Hepatic stellate cell (primary cell): ENCODE measurements around the gene RABL3.
A peak's percentile ranks its signal among the peaks of the same experiment; 100 is the strongest.
"Not testable (repeated sequence)": the region's sequence is repeated elsewhere in the genome, so short reads cannot be mapped to it uniquely, and the experiment has no call there.

Experiments used
- DNase-seq: peaks from one replicate; pipeline ENCODE4 v3.0.0; 2011; ENCODE audit warnings: low spot score

RABL3 gene, protein sequence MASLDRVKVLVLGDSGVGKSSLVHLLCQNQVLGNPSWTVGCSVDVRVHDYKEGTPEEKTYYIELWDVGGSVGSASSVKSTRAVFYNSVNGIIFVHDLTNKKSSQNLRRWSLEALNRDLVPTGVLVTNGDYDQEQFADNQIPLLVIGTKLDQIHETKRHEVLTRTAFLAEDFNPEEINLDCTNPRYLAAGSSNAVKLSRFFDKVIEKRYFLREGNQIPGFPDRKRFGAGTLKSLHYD

DNA sequence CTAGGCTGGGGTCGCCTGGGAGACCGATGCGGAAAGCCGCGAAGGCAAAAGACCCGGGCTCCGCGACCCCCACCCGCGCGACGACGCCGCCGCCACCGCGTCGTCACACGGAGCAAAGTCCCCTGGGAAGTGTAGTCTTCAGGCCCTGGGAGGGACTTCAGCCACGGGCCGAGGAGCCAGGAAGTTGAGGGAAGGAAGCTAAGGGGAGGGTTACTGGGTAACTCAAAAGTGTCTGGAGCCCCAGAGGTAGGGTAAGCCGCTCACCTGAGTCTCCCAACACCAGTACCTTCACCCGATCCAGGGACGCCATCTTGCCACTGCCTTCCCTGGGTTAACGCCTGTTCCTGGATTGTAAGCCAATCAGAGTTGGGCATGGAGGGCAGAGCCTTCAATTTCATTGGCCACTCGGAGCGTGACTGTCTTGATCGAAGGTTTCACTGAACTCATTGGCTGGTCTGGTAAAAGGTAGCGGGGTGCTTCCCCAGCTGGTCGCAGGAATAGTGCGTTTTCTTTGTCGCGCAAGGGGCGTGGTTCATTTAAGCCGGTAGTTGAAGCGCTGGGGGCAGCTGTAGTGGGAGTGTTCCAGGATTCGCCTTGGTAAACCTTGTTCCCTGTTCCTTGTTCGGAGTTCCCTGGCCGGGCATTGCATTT lies at the start of gene RABL3, which contains the start of gene GTF2E1:
Gene RABL3, minus strand, starts transcription at position 319 of the 651 bp plus-strand sequence. Its CDS starts 9 bp downstream, at position 310.
Gene GTF2E1, plus strand, starts transcription at position 547 of the 651 bp plus-strand sequence. CDS start 7,809 bp downstream, outside the sequence.
- DNase-seq: peak; percentile 98

DNA sequence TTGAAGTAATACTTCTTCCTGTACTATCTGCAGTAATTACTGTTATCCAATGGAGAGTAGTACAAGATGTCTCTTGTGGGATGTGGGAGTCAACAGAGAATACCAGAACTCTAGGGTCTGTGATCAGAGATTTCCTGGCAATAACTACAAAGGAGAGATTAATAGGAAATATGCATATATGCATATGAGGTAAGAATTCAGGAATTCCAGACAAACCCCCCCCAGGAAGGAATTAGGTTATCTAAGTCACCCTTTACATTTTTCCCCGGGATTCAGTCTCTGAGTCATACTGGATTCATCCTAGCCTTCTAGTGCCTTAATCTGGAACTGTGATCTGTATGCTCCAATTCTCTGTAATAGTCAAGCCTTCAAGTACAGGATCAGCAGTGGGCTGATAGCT lies 49.6 kb upstream of the RABL3 start:
- DNase-seq: peak; percentile 22

DNA sequence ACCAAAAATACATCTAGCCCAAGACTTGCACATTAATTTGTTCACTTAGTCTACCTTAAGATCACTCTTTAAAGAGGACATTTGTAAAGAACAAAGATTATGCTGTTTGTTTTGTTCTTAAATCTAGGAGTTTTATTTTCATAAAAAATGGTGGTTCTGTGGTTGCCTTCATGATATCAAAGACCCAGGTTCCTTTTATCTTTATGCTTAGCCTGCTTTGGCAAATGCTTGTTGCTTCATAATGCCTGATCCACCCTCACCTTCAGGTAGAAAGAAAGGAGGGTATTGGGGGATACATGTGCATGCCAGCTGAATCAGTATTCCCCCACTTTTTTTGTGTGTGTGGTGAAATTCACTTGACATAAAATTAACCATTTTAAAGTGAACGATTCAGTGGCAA lies 48.7 kb upstream of the RABL3 start:
- DNase-seq: no peak

DNA sequence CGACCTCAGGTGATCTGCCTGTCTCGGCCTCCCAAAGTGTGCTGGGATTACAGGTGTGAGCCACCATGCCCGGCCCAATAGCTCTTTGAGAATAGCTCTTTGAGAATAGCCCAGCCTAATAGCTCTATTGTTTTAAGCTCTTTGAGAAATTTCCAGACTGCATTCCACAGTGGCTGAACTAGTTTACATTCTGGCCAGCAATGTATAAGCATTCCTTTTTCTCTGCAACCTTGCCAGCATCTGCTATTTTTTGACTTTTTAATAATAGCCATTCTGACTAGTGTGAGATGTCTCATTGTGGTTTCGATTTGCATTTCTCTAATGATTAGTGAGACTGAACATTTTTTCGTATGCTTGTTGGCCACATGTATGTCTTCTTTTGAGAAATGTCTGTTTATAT lies 43.5 kb upstream of the RABL3 start:
- DNase-seq: not testable (repeated sequence)

DNA sequence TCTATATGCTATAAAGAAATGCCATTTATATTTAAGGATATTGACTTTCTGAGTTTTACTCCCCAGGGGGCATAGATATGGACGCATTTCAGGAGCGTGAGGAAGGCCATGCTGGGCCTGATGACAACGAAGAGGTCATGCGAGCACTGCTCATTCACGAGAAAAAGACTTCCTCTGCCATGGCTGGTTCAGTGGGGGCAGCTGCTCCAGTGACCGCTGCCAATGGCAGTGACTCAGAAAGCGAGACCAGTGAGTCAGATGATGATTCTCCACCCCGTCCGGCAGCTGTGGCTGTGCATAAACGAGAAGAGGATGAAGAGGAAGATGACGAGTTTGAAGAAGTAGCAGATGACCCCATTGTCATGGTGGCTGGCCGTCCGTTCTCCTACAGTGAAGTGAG lies 38.7 kb upstream of the RABL3 start:
- peak; percentile 48 for DNase-seq

DNA sequence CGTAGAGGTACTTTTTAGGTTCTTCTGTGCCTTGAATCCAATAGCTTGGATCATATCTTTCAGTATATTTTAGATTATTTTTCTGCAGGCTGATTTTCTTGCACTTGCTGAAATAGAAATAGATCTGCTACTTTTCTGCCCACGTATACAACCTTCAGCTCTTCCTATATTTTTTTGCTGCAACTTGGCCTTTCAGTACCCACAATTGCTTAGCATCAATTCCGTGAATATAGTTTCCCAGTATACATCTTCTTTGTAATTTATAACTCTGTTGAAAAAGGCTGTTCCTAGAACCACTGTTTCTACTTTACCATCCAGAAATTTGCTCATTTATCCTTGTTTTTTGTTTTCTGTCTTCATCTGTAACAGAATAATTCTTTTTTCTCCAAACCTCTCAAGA lies 36.5 kb upstream of the RABL3 start:
- DNase-seq: no peak

DNA sequence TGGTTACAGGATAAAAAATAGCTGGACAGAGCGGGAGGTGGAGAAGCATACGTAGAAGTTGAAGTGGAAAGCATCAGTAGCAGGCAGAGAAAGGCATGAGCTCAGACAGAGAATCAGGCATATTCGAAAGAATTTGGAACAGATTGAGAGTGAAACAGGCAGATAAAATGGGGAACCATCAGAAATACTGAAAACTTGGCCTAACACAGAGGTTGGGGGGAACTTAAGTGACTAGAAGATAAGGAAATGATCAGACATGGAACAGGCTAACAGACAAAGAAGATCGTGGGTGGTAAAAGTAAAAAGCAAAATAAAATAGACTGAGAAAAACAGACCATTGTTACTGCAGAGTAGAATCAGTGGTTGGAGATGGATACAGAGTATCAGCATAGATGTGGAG lies 33.1 kb upstream of the RABL3 start:
- DNase-seq: no peak

DNA sequence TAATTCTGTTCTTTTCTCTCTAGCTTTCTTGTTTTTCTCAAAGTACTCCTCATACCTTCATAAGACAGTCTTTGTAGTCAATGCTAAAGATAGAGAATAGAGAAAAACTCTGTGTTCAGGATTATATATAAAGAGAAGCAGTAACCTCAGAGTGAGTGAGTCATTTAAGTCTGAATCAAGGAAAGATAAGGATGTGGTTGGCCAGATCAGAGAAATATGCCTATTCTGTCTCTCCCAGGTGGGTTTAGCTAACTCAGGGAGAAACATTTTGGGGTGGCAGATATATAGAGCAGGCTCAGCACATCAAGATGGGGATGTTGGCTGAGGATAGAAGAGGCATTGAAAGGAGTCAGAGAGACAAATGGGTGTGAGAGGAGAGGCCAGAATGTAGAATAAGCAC lies 31.6 kb upstream of the RABL3 start:
- no peak for DNase-seq

DNA sequence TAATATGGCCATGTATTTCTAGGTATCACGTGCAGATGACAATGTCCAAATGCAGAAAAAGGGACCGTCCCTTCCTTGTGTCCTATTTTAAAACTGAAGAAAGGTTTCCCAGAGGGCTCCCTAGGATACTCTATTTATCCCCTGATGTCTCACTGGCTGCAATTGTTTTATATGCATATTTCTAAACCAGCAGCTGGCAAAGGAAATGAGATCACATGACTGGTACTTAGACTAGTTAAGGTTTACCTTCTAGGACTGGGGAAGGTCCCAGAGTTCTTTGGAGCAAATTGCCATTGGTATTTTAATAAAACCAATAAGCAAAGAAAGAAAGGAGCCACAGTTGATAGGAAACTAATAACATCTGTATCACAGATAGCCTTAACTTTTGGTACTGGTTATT lies 29.8 kb upstream of the RABL3 start:
- no peak for DNase-seq

DNA sequence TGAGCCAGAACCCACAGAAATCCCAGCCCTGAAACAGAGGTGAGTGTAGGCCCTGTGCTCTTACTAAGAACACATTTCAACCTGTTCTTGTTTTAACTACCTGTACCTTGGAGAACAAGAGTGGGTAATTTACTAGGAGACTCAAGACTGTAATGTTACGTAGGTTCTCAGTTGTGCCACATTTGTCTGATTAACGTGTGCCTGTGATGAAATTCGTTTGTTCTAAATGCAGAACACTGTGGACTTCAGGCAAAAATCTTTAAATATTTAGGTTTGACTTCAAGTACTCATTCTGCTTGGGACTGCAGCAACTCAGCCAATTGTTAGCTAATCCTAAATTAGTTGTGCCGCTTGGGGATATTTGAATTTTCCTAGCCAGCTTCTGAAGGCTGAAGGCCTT lies 28.6 kb upstream of the RABL3 start:
- no peak for DNase-seq

DNA sequence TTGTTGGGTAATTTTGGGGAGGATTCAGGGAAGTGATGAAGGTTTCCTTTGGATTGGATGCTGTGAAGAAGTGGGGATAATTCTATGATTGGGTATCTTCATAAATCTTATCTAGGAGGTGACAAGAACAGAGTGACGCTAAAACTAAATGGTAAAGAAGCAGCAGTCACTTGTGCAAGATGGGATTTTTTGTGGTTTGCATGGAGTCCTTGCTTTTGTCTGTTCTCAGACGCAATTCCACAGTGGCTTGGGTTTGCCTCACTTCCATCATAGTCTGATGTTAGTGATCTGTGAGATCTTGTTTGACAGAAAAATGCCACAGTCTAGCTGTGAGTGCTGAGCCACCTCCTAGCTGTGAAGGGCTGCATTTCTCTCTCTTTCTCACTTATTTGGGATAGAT lies 27.1 kb upstream of the RABL3 start:
- DNase-seq: no peak

DNA sequence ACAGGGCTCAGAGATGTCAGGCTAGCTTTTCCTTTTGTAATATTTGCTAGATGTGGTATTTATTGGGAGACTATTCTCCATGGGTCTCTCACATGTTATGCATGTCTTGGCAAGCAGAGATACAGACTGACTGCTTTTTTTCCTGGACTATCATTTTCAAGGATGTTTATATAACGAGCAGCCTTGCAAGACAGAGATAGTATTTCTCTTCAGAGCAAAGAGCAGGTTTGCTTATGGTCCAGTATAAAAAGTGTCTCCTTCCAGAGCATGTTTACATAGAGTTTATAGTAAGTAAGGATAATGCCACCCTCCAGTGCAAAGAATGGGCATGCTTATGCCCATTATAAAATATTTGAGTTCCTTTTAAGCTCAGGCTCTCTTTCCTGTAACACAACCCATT lies 24.8 kb upstream of the RABL3 start:
- no peak for DNase-seq

DNA sequence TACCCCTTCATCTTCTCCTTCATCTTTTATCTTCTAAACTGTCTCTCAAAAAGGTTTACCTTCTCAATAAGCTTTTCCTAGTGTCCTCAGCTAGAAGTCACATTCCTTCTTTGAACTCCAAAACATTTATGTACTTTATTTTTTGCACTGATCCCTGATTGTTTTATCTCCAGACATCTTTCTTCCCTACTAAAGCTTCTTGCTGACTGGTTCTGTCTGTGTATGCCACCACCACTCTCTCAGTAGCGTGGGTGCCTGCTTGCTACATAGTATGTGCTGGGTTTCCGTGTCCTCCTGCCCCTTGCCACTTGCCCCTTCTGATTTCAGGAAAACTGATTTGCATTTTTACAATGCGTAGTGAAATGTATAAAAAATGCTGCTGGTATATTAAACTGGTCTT lies 24.3 kb upstream of the RABL3 start:
- no peak for DNase-seq

DNA sequence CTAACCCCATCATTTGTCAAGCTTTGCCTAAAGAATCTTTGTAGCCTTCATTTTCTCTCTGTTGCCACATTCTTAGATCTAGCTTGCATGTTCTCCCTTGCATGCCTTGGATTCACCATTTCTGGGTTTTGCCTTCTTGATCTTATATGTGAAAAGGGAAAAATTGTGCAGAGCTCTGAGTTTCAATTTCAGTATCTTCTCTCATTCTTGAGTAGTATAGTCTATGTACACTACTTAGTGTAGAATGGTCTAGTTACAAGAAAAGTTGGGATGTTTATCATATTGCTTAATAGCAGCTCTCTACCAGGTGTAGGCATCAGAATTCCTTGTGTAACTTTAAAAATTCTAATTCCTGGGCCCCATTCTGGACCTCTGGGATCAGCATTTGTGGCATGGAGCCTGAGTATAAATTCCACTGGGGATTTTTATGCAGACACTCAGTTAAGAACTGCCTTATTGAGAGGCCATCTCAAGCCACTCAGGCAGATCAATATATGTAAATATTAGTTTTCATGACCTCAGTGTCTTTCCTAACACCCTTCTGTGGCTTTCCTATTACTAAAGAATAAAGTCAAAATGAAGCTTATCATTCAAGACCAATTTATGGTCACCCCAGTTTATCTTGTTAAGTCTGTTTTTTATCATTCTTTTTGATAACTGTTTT lies 23.6 kb upstream of the RABL3 start:
- no peak for DNase-seq

DNA sequence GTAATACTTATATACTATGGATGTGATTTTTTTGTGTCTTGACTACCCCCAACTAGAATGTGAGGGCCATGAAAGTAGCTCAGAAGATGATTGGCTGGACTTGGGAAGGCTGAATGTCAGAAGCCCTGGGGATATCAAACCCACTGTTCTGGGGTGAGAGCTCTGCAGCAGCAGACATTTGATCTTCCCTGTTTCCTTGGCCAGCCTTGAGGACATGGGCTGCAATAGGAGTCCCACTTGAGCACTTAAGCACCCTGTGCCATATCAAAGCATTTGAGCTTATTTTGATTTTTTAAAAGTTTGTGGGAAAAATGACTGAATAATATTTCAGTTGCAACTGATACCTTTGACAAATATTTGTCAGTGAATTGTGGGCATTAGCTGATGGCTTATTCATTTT lies 21.9 kb upstream of the RABL3 start:
- DNase-seq: no peak

DNA sequence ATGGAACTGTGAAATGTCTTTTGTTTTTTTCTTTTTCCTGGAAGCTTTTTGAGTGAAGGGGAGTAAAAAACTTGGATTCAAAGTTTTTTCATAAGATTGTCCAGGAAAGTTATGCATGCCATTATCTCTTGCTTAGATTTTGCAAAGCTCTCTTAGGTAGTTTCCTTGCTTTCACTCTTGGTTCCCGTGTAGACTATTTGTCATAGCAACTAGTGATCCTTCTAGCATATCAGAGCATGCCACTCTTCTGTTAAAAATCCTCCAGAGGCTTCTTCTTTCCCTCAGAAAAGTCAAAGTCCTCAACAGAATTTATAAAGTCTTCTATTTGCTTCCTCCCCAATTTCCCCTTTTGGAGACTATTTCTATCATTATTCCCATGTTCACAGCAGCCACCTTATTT lies 21.3 kb upstream of the RABL3 start:
- no peak for DNase-seq

DNA sequence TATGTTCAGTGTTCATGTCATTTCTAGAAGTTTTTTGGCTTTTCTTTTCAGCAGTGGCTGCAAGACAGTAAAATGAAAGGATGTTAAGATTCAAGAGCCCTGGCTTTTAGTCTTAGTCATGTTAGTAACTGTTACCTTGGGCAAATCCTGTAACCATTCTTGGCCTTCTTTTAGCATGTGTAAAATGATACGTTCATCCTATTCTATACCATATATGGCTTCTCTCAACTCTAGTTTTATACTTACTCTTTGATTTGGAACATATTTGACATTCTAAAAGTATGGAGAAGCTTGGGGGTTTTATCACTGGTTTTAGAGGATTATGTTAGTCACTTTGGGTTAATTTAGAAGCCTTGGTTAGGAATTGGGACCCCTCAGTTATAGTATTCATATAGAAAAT lies 20.3 kb upstream of the RABL3 start:
- no peak for DNase-seq

DNA sequence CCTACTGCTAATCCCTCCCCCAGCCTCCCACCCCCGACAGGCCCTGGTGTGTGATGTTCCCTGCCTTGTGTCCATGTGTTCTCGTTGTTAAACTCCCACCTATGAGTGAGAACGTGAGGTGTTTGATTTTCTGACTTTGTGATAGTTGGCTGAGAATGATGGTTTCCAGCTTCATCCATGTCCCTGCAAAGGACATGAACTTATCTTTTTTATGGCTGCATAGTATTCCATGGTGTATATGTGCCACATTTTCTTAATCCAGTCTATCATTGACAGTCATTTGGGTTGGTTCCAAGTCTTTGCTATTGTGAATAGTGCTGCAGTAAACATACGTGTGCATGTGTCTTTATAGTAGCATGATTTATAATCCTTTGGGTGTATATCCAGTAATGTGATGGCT lies 16.2 kb upstream of the RABL3 start:
- DNase-seq: not testable (repeated sequence)

DNA sequence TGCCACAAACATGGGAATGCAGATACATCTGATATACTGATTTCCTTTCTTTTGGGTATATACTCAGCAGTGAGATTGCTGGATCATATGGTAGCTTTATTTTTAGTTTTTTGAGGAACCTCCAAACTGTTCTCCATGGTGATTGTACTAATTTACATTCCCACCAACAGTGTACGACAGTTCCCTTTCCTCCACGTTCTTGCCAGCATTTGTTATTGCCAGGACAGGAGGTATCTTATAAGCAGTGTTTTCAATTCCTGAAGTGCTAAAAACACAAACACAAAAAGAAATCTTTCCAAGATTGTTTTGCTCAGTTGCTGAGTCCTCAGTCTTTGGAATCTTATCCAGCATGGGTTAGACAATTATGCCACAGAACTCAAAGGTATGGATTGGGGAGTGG lies 13.7 kb upstream of the RABL3 start:
- DNase-seq: no peak

DNA sequence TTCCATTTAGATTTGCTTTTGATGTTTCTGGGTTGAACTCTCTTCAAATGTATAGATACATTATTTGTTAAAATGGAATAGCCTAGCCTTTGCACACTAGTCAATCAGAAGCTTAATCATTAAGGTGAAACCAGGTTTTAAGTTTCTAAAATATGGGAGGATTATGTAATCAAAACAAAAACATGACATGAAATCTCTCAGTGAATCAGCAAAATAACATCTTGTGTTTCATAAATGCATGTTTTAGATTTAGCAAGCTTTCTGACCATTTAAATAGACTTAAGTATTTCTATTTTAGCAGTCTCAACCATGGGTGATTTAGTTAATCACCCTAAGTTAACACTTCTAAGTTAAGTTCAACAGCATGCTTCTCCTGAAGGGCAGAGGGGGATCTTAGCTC lies 11.5 kb upstream of the RABL3 start:
- DNase-seq: no peak

DNA sequence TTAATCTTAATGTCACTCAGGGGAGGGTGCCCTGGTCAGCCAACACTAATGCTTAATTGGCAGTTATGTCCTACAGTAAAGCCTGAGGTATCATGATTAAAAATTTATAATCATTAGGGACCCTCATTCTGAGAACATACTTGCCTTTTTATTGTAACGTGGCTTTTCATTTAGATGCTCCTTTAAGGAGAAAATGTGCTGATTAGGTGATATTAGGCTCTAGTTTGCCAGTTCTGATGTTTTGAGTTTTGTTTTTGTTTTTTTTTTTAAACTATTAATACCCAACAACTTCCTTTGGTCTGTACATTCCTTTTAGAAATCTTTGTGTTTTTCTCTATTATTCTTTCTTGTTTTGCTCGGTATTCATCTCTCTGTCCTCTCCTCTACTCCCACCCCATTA lies 10.5 kb upstream of the RABL3 start:
- DNase-seq: no peak

DNA sequence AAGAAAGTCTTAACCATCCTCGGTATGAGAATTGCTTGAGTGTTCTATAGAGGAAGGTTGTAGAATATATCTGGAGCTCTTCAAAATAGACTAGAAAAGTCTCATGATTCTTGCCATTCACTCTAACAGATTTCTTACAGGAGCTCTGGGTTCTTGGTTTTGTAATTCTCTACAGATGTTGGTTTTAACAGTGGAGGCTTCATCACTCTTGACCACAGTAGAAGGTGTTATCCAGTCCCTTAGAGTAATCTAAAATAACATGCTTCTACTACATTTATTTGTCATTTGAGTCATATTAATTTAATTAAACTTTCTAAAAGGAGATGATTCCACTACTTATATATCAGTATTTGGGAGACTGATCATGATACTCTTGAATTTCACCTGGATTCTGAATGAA lies 9.9 kb upstream of the RABL3 start:
- no peak for DNase-seq

DNA sequence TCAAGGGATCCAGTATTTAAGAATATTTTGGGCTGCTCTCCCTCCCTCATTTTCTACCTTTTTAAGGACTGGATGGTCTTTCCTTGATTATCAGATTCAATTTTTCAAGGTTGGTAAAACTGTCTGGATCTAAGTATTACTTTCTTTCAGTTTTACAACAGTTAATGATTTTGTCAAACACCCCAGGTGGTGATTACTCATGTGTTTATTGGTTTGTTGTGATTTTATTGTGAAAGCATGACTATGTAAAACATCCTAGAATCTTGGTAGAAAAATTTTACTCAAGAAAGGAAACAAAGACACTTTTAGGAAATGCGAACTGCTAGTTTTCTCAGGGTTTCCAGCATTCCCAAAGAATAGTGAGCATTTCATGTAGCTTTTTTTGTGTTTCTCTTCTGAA lies 7.5 kb upstream of the RABL3 start:
- DNase-seq: no peak

DNA sequence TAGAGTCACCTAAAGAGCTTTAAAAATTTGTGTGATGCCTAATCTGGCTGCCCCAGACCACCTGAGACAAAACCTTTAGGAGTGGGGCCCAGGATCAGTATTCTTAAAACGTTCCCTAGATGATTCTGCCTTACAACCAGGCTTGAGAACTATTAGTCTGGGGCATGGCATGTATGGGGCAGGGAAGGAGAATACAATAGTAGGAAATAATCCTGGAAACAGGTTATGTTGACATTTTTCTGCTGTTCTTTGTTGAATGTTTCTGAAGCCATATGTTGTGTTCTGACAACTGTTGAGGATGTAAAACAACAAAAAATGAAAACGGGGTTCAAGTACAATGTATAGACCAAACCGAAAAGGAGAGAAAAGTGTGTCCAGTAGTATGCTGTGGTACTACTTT lies 3.1 kb upstream of the RABL3 start:
- no peak for DNase-seq
